Duodenal mucosa (tissue), 2 donors: Measurements from ENCODE around the gene PTPN9.

ENCODE experiments used
- H3K27ac ChIP-seq: one replicate; pipeline ENCODE4 v1.7.0; 2013; ENCODE audit warnings: low read depth, low read length
- H3K27me3 ChIP-seq, 2 donors: one replicate each; pipeline ENCODE4 v1.7.0; 2013; ENCODE audit warnings: low read length in 2 of 2, control low read depth in 1 of 2; ENCODE audit not compliant: insufficient read depth in 2 of 2, control insufficient read depth in 1 of 2
- H3K36me3 ChIP-seq, 2 donors: one replicate each; pipeline ENCODE4 v1.7.0; 2013; ENCODE audit warnings: low read length in 2 of 2, control low read depth in 1 of 2; ENCODE audit not compliant: insufficient read depth in 2 of 2, control insufficient read depth in 1 of 2
- H3K4me1 ChIP-seq, 2 donors: one replicate each; pipeline ENCODE4 v1.7.0; 2013; ENCODE audit warnings: low read length in 2 of 2, control low read depth in 1 of 2; ENCODE audit not compliant: insufficient read depth in 2 of 2, control insufficient read depth in 1 of 2
- H3K4me3 ChIP-seq, 2 donors: one replicate each; pipeline ENCODE4 v1.7.0; 2013; ENCODE audit warnings: low read length in 2 of 2, low read depth in 1 of 2
- H3K9ac ChIP-seq, 2 donors: one replicate each; pipeline ENCODE4 v1.7.0; 2013; ENCODE audit warnings: low read length in 2 of 2, low read depth in 1 of 2
- H3K9me3 ChIP-seq, 2 donors: one replicate each; pipeline ENCODE4 v1.7.0; 2013; ENCODE audit warnings: low read length in 2 of 2, control low read depth in 1 of 2; ENCODE audit not compliant: control insufficient read depth in 1 of 2

The PTPN9 gene

DNA sequence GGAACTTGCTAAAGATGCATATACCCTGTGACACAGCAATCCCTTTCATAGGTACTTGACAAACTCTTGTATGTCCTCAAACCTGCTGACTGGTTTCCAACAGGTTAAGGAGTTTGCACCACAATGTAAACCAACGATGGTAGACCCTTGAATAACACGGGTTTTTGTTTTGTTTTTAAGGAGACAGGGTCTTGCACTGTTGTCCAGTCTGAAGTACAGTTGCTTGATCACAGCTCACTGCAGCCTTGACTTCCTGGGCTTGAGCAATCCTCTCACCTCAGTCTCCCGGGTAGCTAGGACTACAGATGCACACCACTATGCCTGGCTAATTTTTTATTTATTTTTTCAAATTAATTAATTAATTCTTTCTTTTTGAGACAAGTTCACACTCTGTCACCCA lies 151.0 kb downstream of the PTPN9 start:
- peaks cover 2 to 34% of the 10 kb centered on the region in 2 donors for H3K36me3 ChIP-seq
- no peak overlapping the region for H3K9ac ChIP-seq
- H3K9me3 ChIP-seq, result no peaks in the 10 kb centered on the region

DNA sequence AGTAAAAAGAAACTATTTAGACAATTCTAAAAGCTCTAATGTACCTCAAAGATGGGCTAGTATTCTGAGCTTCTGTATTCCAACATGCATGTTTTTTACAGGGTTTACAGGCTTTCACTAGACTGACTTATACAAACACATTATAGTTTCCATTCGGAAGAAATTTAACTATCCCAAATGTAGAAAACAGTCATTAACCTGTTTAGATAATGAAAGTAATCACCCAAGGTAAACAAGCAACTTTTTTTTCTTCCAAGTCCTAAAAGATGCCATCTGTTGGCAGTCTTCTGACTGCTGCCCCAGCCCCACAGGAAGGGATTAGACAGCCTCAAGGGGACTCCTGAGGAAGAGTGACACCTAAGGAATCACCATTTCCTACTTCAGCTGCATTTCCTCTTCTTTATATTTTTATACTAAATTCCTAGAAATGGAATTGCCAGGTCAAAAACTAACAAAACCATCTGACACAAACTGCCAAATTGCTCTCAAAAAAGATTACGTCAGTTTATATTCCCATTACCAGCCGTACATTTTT lies 153.1 kb downstream of the PTPN9 start:
- Histone ChIP-seq H3K27me3 (no peaks in the 10 kb centered on the region), H3K36me3 (peaks cover 14 to 52% of the 10 kb centered on the region in 2 donors), H3K4me3 (no peak overlapping the region), H3K9ac (no peak overlapping the region), H3K27ac (no peak overlapping the region), H3K9me3 (no peaks in the 10 kb centered on the region), H3K4me1 (no peaks in the 10 kb centered on the region)

More for the DNA sequence above, 151.0 kb downstream of the PTPN9 start:
- H3K27ac ChIP-seq, result no peak overlapping the region
- no peaks in the 10 kb centered on the region for H3K4me1 ChIP-seq
- no peaks in the 10 kb centered on the region for H3K27me3 ChIP-seq
- H3K4me3 ChIP-seq, result no peak overlapping the region

DNA sequence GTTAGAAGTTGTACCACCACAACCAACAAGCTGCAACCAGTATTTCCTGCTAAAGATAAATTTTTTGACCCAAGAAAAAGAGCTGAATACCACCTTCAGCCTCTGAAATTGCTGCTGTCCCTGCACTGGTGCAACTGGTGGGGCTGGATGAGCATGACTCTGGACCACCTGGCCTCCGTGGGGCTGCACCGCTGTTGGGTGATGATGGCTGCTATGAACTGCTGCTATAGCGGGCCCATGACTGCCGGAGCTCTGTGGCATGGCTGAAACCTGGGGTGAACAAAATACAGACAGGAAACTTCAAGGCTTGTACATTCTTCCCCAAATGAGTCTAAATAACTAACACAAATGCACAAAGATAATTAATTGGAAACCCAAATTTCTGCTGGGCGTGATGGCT lies 156.6 kb downstream of the PTPN9 start:
- H3K9ac ChIP-seq, result no peak overlapping the region
- H3K27ac ChIP-seq, result no peak overlapping the region
- no peak overlapping the region for H3K4me3 ChIP-seq
- peaks cover 11 to 50% of the 10 kb centered on the region in 2 donors for H3K36me3 ChIP-seq
- H3K4me1 ChIP-seq, result no peaks in the 10 kb centered on the region
- no peaks in the 10 kb centered on the region for H3K9me3 ChIP-seq
- H3K27me3 ChIP-seq, result no peaks in the 10 kb centered on the region

DNA sequence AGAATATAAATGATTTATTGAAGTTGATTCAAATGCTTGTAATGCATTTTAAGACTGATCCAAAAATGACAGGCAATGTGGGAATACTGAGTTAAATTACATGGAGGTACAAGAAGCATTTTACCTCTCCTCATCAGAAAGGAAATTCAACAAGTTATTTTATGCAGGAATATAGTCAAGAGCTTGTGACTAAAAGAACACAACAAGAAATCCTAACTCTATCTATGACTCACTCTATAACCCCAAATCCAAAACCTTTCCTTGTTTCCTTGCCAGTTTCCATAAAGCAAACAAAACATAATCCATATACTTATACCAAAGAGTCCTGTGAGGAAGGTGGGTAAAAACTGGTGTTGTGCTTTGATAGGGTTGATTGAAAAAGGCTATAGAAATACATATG lies 158.4 kb downstream of the PTPN9 start:
- Histone ChIP-seq H3K9me3 (no peaks in the 10 kb centered on the region), H3K27ac (no peak overlapping the region), H3K36me3 (peaks cover 11 to 43% of the 10 kb centered on the region in 2 donors), H3K4me3 (no peak overlapping the region), H3K9ac (no peak overlapping the region), H3K4me1 (no peaks in the 10 kb centered on the region), H3K27me3 (no peaks in the 10 kb centered on the region)

DNA sequence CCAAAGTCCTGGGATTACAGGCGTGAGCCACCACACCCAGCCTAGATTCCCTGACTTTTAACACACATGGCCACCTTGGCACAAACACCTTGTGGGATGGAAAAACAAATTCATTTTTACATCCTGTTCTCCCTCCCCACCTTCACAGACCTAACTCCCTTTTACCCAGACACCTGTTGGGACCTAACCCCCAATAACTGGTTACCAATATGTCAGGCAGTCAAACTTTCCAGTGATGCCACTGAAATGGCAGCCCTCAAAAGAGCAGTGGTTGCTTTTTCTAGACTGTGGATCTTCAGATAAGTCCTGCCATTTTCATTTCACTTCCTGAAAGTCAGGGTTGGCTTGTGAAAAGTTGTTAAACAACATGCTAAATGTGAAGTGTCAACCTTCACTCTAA lies 162.5 kb downstream of the PTPN9 start:
- Histone ChIP-seq H3K4me1 (no peaks in the 10 kb centered on the region), H3K4me3 (no peak overlapping the region), H3K36me3 (peaks cover 3 to 47% of the 10 kb centered on the region in 2 donors), H3K9ac (no peak overlapping the region), H3K9me3 (no peaks in the 10 kb centered on the region), H3K27ac (no peak overlapping the region), H3K27me3 (no peaks in the 10 kb centered on the region)
